Measurements from ENCODE around the gene FN3KRP. TPM values are rescaled to one million over a fixed set of nuclear protein-coding genes. Genes with fewer than 3 reads are reported as not detected.

FN3KRP gene
- total and polyA plus RNA-seq, 2 of the 13 experiments (the other 11 are each of a cell fraction or from before 2014, with no cell fraction given): 22.4 to 28.2 TPM

DNA sequence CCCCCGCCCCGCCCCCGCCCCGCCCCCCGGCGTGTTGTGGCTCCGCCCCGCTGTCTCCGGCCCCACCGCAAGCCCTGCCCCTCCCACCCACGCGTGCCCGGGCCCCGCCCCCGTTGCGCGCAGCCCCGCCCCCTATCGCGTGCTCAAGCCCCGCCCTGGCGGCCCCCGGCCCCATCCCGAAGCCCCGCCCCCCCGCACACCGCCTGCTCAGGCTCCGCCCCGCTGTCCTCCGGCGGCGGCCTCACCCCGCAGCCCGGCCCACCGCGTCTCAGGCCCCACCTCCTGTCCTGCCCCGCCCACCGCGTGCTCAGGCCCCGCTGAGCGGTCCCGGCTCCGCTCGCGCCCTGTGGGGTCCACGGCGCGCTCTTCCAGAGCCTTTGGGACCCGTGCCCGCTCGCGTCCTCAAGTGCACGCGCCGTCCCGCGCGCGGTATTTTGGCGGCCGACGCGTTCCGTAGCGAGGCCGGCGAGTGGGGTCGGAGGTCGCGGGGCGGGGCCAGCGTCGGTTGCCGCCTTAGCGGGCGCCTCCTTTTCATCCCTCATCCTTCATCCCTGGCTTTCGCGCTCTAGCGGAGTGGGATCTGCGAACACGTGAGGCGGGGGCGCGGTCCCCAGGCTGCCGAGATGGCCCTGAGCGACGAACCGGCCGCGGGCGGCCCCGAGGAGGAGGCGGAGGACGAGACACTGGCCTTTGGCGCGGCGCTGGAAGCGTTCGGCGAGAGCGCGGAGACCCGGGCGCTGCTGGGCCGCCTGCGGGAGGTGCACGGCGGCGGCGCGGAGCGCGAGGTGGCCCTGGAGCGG lies 35.3 kb downstream of the FN3KRP start, which contains the start of gene TBCD (continued):
- no peak for TF ChIP-seq DPF2 (CRISPR knock-in tag; IDR thresholded peaks at IDR 0.05; ENCODE audit: borderline replicate concordance, low read depth)
- no peak for TF ChIP-seq ZNF17 (CRISPR knock-in tag; IDR thresholded peaks at IDR 0.05)
- no peak for TF ChIP-seq ZNF577 (CRISPR knock-in tag; IDR thresholded peaks at IDR 0.05; ENCODE audit: borderline replicate concordance, low read depth)
- peak; percentile 98 for TF ChIP-seq ZNF772 (CRISPR knock-in tag; IDR thresholded peaks at IDR 0.05)
- peak; percentile 92 for TF ChIP-seq ZNF891 (CRISPR knock-in tag; IDR thresholded peaks at IDR 0.05)
- TF ChIP-seq NPAS2 (CRISPR knock-in tag; IDR thresholded peaks at IDR 0.05; ENCODE audit: borderline replicate concordance): no peak
- TF ChIP-seq, protein P1, sequence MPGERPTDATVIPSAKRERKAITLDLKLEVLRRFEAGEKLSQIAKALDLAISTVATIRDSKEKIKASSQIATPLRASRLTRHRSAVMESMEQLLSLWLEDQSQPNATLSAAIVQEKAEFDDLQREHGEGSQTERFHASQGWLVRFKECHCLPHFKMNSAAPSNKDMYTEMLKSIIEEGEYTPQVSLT (CRISPR knock-in tag; IDR thresholded peaks at IDR 0.05; ENCODE audit: borderline replicate concordance, low read depth): no peak; the same call in 1 of the 2 replicates
- TF ChIP-seq ZBTB25 (CRISPR knock-in tag; IDR thresholded peaks at IDR 0.05): peak; percentile 91
- TF ChIP-seq KMT2B (CRISPR knock-in tag; IDR thresholded peaks at IDR 0.05): peak; percentile 93
- no peak; the same call in 1 of the 2 replicates for TF ChIP-seq ZNF484 (CRISPR knock-in tag; IDR thresholded peaks at IDR 0.05; ENCODE audit: borderline replicate concordance, low read depth)
- peak; percentile 54; the same call in 1 of the 2 replicates for TF ChIP-seq SIN3B (IDR thresholded peaks at IDR 0.05; ENCODE audit: low read length)
- TF ChIP-seq NFIC (IDR thresholded peaks at IDR 0.05; ENCODE audit: low read length): no peak
- TF ChIP-seq, protein P2, sequence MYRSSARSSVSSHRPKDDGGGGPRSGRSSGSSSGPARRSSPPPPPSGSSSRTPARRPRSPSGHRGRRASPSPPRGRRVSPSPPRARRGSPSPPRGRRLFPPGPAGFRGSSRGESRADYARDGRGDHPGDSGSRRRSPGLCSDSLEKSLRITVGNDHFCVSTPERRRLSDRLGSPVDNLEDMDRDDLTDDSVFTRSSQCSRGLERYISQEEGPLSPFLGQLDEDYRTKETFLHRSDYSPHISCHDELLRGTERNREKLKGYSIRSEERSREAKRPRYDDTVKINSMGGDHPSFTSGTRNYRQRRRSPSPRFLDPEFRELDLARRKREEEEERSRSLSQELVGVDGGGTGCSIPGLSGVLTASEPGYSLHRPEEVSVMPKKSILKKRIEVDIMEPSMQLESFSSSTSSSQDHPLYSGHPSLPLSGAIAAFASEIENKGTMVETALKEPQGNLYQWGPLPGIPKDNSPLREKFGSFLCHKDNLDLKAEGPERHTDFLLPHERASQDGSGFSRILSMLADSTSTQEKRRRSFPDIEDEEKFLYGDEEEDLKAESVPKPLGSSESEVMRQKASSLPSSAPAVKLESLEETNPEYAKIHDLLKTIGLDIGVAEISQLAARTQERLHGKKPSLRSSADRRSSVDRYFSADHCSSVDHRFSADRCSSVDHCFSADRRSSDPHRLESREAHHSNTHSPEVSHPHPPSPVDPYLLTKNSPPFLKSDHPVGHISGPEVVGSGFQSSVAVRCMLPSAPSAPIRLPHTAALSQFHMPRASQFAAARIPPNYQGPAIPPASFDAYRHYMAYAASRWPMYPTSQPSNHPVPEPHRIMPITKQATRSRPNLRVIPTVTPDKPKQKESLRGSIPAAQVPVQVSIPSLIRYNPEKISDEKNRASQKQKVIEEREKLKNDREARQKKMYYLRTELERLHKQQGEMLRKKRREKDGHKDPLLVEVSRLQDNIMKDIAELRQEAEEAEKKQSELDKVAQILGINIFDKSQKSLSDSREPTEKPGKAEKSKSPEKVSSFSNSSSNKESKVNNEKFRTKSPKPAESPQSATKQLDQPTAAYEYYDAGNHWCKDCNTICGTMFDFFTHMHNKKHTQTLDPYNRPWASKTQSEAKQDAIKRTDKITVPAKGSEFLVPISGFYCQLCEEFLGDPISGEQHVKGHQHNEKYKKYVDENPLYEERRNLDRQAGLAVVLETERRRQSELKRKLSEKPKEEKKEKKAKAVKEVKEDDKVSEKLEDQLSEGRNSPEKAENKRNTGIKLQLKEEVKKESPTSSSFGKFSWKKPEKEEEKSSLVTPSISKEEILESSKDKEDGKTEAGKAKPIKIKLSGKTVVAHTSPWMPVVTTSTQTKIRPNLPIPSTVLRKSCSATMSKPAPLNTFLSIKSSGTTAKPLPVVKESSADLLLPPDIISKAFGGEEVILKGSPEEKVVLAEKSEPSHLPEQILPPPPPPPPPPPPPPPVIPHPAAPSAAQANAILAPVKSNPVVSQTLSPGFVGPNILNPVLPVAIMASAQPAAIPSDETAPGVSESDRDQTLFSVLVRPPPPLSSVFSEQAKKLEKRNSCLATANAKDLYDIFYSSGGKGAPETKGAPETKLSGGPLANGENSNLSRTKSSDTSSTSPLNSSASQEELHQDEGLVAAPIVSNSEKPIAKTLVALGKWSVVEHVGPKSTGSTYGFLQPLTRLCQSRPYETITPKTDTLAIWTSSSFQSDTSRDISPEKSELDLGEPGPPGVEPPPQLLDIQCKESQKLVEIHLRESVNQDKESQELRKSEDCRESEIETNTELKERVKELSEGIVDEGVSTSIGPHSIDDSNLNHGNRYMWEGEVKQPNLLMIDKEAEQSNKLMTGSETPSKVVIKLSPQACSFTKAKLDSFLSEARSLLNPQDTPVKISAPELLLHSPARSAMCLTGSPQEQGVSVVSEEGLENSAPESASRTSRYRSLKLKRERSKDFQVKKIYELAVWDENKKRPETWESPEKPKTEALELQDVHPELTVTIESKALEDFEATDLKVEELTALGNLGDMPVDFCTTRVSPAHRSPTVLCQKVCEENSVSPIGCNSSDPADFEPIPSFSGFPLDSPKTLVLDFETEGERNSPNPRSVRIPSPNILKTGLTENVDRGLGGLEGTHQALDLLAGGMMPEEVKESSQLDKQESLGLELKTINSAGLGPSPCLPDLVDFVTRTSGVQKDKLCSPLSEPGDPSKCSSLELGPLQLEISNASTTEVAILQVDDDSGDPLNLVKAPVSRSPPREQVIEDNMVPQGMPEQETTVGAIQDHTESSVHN (CRISPR knock-in tag; IDR thresholded peaks at IDR 0.05): peak; percentile 49; the same call in 1 of the 2 replicates
- no peak for TF ChIP-seq ADNP (CRISPR knock-in tag; IDR thresholded peaks at IDR 0.05)
- TF ChIP-seq XRCC5 (optimal IDR thresholded peaks at IDR 0.05; ENCODE audit: low read length): peak; percentile 86
- TF ChIP-seq SMAD3 (CRISPR knock-in tag; IDR thresholded peaks at IDR 0.05): peak; percentile 68; the same call in 1 of the 2 replicates
